Measurements from ENCODE around the gene SHISA6. TPM values are rescaled to one million over a fixed set of nuclear protein-coding genes. Genes with fewer than 3 reads are reported as not detected.

SHISA6 gene
- total RNA-seq, 1 donor from 2014 or later, result 1.4 TPM

GRCh38 chr17:11418342-11418741 is 177.3 kb downstream of the SHISA6 start:
- no peaks in the 10 kb centered on the region for H3K4me1 Mint-ChIP-seq
- TF ChIP-seq, protein P1, sequence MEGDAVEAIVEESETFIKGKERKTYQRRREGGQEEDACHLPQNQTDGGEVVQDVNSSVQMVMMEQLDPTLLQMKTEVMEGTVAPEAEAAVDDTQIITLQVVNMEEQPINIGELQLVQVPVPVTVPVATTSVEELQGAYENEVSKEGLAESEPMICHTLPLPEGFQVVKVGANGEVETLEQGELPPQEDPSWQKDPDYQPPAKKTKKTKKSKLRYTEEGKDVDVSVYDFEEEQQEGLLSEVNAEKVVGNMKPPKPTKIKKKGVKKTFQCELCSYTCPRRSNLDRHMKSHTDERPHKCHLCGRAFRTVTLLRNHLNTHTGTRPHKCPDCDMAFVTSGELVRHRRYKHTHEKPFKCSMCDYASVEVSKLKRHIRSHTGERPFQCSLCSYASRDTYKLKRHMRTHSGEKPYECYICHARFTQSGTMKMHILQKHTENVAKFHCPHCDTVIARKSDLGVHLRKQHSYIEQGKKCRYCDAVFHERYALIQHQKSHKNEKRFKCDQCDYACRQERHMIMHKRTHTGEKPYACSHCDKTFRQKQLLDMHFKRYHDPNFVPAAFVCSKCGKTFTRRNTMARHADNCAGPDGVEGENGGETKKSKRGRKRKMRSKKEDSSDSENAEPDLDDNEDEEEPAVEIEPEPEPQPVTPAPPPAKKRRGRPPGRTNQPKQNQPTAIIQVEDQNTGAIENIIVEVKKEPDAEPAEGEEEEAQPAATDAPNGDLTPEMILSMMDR (conservative IDR thresholded peaks at IDR 0.05), result no peak
- no peak overlapping the region for H3K4me3 Mint-ChIP-seq
- peaks cover 3% of the 10 kb centered on the region for H3K27me3 Mint-ChIP-seq (ENCODE audit: low read depth)
- H3K27ac Mint-ChIP-seq (ENCODE audit: unreplicated experiment), result no peak overlapping the region
- H3K36me3 Mint-ChIP-seq (ENCODE audit: low read depth), result no peaks in the 10 kb centered on the region
- no peak for DNase-seq (ENCODE audit: low read depth, low spot score)
- H3K9me3 Mint-ChIP-seq, result no peaks in the 10 kb centered on the region

- TF ChIP-seq, protein P1 (conservative IDR thresholded peaks at IDR 0.05), result no peak
- Mint-ChIP-seq H3K27ac (ENCODE audit: unreplicated experiment) (no peak overlapping the region), H3K4me1 (no peaks in the 10 kb centered on the region), H3K9me3 (peaks cover 3% of the 10 kb centered on the region), H3K36me3 (ENCODE audit: low read depth) (no peaks in the 10 kb centered on the region), H3K27me3 (ENCODE audit: low read depth) (peaks cover 11% of the 10 kb centered on the region), H3K4me3 (no peak overlapping the region)
- no peak for DNase-seq (ENCODE audit: low read depth, low spot score)
These were observed 189.7 kb downstream of the SHISA6 start for GRCh38 chr17:11430751-11431150.

DNA sequence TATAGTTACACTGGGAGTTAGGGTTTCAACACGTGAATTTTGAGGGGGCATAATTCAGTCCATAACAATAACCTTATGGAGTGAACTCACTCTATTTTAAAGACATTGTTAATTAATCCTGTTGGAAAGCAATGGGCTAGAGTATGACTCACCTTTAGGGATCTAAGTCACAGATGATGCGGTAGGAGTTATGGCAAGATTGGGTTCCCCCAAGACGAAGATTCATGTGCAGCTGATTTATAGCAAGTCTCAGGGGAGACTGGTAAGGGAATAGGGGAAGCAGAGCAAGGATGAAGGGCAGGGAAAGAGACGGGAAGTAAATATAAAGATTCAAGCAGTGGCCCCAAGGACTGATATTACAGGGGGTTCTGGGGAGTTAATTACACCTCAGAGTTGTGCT is 197.7 kb downstream of the SHISA6 start:
- Mint-ChIP-seq H3K36me3 (ENCODE audit: low read depth) (no peaks in the 10 kb centered on the region), H3K4me1 (no peaks in the 10 kb centered on the region), H3K4me3 (no peak overlapping the region), H3K27ac (ENCODE audit: unreplicated experiment) (no peak overlapping the region), H3K27me3 (ENCODE audit: low read depth) (peaks cover 6% of the 10 kb centered on the region), H3K9me3 (no peaks in the 10 kb centered on the region)
- TF ChIP-seq, protein P1 (conservative IDR thresholded peaks at IDR 0.05), result no peak
- no peak for DNase-seq (ENCODE audit: low read depth, low spot score)

DNA sequence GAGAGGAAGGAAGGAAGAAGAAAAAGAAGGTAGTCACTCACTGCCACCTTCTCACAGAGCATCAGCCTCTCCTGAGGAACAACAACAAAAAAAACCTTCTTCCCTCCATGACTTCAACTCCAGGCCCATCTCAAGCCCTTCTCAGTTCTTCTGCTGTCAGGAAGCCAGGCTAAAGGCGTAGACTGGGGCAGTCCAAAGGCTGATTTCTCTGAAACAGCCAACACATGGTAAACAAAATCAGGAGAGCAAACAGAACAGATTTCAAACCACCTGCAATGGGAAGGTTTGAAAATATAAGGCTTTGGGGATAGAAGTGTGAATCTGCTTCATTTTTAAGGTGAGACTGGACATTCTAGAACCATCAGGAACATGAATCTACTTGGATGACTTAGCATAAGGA is 200.0 kb downstream of the SHISA6 start:
- Mint-ChIP-seq H3K4me3 (no peak overlapping the region), H3K4me1 (no peaks in the 10 kb centered on the region), H3K27me3 (ENCODE audit: low read depth) (peaks cover 6% of the 10 kb centered on the region), H3K9me3 (no peaks in the 10 kb centered on the region), H3K27ac (ENCODE audit: unreplicated experiment) (no peak overlapping the region), H3K36me3 (ENCODE audit: low read depth) (no peaks in the 10 kb centered on the region)
- TF ChIP-seq, protein P1 (conservative IDR thresholded peaks at IDR 0.05), result no peak
- DNase-seq (ENCODE audit: low read depth, low spot score), result no peak

- H3K9me3 Mint-ChIP-seq, result peaks cover 5% of the 10 kb centered on the region
- peaks cover 5% of the 10 kb centered on the region for H3K27me3 Mint-ChIP-seq (ENCODE audit: low read depth)
- DNase-seq (ENCODE audit: low read depth, low spot score), result no peak
- TF ChIP-seq, protein P1 (conservative IDR thresholded peaks at IDR 0.05), result no peak
- peaks cover 2% of the 10 kb centered on the region for H3K36me3 Mint-ChIP-seq (ENCODE audit: low read depth)
- no peak overlapping the region for H3K27ac Mint-ChIP-seq (ENCODE audit: unreplicated experiment)
- H3K4me3 Mint-ChIP-seq, result no peak overlapping the region
- H3K4me1 Mint-ChIP-seq, result no peaks in the 10 kb centered on the region
These were observed 205.3 kb downstream of the SHISA6 start for GRCh38 chr17:11446316-11446715.

DNA sequence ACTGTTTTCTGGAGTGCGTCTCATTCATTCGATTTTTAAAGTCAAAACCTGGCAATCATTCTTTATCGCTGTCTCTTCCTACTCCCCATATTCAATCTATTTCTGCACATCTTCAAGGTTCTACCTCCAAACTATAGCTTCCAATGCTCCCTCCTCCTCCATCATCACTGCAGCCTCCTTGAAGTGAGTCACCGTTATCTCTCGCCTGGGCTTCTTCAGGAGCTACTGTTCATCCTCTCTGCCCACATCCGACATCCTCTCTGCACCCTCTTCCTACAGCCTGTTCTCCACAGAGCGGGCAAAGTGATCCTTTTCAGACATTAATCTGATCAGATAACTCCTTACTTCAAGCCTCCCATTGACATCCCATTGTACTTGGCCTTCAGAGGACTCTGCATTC is 213.1 kb downstream of the SHISA6 start:
- H3K27me3 Mint-ChIP-seq (ENCODE audit: low read depth), result peaks cover 28% of the 10 kb centered on the region
- peaks cover 3% of the 10 kb centered on the region for H3K36me3 Mint-ChIP-seq (ENCODE audit: low read depth)
- H3K4me3 Mint-ChIP-seq, result no peak overlapping the region
- no peak overlapping the region for H3K27ac Mint-ChIP-seq (ENCODE audit: unreplicated experiment)
- TF ChIP-seq, protein P1 (conservative IDR thresholded peaks at IDR 0.05), result no peak
- peaks cover 11% of the 10 kb centered on the region for H3K4me1 Mint-ChIP-seq
- peaks cover 3% of the 10 kb centered on the region for H3K9me3 Mint-ChIP-seq
- DNase-seq (ENCODE audit: low read depth, low spot score), result no peak
